BJ (cell line): ENCODE data around the gene ADCY3. TPM values are rescaled to one million over a fixed set of nuclear protein-coding genes. Genes with fewer than 3 reads are reported as not detected.

Experiments
- CTCF ChIA-PET: fragments of 350-600 bp; formaldehyde crosslinking; extraction: SDS; loops from one replicate; lab custom pipeline; 2021; ENCODE audit warnings: antibody characterized with exemption, inconsistent platforms; lab: Yijun Ruan, JAX
- POLR2A ChIA-PET: fragments of 300-600 bp; sonication (Branson Sonifier 250); formaldehyde crosslinking; extraction: SDS; loops from one replicate; lab custom pipeline; 2021; ENCODE audit warnings: antibody characterized with exemption; lab: Charles Lee
- DNase-seq: peaks from one replicate; pipeline ENCODE4 v3.0.0-alpha.2; 2011; ENCODE audit warnings: low read depth
- H3K27me3 ChIP-seq: 2 replicates; pipeline ENCODE4 v1.6.0; 2011; ENCODE audit warnings: low read length; ENCODE audit not compliant: control insufficient read depth, insufficient read depth
- H3K36me3 ChIP-seq: 2 replicates; pipeline ENCODE4 v1.5.1; 2011; ENCODE audit warnings: low read length; ENCODE audit not compliant: control insufficient read depth, insufficient read depth
- H3K4me3 ChIP-seq: 2 replicates; pipeline ENCODE4 v1.5.1; 2011; ENCODE audit warnings: low read depth, mild to moderate bottlenecking, control low read depth, low read length
- polyA plus RNA-seq: library from polyadenylated mRNA; depleted of rRNA; stranded (reverse); fragments of >200 nt; gene quantifications from 2 replicates; pipeline ENCODE4 v1.2.3, GENCODE V29; 2011
- TF ChIP-seq, protein P1 (sequence below): IDR thresholded peaks from 2 replicates; pipeline ENCODE4 v1.5.1; 2011; ENCODE audit warnings: low read depth, mild to moderate bottlenecking, control low read depth, inconsistent platforms, low read length, moderate library complexity; ENCODE audit not compliant: insufficient read depth

Gene ADCY3
- polyA plus RNA-seq, 1 experiment = 73.3 TPM

DNA sequence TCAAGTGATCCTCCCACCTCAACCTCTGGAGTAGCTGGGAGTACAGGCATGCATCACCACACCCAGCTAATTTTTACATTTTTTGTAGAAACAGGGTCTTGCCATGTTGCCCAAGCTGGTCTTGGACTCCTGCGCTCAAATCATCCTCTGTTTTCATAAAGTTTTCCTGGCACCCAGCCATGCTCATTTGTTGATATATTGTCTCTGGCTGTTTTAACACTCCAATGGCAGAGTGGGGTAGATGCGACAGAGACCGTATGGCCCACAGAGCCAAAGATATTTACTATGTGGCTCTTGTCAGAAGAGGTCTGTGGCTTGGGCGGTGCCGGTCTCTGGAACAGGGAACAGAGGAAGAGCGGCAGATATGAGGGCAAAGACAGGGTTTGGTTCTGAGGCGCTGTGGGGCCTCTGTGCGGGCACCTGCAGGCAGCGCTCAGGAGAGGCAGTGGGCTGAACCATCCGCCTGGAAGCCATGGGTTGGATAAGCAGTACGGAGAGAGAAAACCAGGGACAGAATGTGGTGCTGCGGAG is 76.6 kb downstream of the ADCY3 start:
- no peak for DNase-seq
- peaks cover 13% of the 10 kb centered on the region for H3K36me3 ChIP-seq
- no peak overlapping the region for H3K4me3 ChIP-seq
- ChIA-PET POLR2A (no interaction called here), CTCF (interaction anchor here (1.4 kb wide), 1 partner anchor 14 kb away, joined by 4 read pairs; no protein-coding TSS in a partner anchor)
- H3K27me3 ChIP-seq = no peaks in the 10 kb centered on the region
- TF ChIP-seq, protein P1, sequence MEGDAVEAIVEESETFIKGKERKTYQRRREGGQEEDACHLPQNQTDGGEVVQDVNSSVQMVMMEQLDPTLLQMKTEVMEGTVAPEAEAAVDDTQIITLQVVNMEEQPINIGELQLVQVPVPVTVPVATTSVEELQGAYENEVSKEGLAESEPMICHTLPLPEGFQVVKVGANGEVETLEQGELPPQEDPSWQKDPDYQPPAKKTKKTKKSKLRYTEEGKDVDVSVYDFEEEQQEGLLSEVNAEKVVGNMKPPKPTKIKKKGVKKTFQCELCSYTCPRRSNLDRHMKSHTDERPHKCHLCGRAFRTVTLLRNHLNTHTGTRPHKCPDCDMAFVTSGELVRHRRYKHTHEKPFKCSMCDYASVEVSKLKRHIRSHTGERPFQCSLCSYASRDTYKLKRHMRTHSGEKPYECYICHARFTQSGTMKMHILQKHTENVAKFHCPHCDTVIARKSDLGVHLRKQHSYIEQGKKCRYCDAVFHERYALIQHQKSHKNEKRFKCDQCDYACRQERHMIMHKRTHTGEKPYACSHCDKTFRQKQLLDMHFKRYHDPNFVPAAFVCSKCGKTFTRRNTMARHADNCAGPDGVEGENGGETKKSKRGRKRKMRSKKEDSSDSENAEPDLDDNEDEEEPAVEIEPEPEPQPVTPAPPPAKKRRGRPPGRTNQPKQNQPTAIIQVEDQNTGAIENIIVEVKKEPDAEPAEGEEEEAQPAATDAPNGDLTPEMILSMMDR = no peak

DNA sequence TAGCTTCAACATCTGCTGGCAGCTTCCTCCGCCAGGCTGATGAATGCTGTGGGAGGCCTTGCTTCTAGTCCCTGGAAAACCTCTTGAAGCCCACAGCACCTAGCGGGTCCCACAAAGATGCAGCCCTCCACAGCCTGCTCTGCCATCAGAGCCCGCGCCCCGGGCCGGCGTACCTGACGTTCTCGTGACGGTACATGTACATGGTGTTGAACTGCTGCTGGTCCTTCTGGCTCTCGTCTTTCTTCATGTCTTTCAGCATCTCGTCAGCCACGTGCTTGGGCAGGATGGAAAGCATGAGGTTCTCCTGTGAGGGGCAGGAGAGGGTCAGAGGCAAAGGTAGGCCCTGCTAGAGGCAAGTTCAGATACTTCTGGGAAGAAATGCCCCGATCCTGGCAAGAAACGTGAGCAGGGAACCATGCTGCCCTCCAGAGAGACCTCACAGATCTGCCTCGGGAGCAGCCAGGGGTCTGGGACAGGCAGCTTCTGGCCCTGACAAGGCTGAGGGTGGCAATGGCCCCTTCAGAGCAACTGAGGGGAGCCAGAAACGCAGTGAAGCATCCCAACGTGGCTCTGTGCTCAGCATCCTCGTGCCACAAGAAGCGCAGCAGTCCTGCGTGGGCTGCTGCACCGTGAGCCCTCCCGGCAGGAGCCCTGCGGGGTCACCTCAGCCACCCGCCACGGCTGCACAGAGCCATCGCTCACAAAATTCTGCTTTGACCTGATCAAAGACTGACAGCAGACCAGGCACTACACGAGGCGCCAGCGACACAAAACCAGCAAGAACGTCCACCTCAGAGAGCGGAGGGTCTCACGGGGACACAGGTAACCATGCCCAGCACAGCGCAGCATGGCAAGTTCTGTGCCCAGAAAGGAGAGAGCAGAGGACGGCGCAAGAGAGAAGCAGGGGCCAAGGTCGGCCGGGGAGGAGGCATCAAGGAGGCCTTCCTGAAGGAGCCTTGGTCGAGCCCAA is 77.7 kb downstream of the ADCY3 start:
- no peaks in the 10 kb centered on the region for H3K27me3 ChIP-seq
- ChIA-PET POLR2A (interaction anchor here (0.5 kb wide), 1 partner anchor 427 kb away, joined by 3 read pairs; no protein-coding TSS in a partner anchor), CTCF (interaction anchor here (1.8 kb wide), 1 partner anchor 13 kb away, joined by 4 read pairs; no protein-coding TSS in a partner anchor)
- TF ChIP-seq, protein P1 = no peak
- H3K36me3 ChIP-seq = peaks cover 13% of the 10 kb centered on the region
- no peak for DNase-seq
- H3K4me3 ChIP-seq = no peak overlapping the region

DNA sequence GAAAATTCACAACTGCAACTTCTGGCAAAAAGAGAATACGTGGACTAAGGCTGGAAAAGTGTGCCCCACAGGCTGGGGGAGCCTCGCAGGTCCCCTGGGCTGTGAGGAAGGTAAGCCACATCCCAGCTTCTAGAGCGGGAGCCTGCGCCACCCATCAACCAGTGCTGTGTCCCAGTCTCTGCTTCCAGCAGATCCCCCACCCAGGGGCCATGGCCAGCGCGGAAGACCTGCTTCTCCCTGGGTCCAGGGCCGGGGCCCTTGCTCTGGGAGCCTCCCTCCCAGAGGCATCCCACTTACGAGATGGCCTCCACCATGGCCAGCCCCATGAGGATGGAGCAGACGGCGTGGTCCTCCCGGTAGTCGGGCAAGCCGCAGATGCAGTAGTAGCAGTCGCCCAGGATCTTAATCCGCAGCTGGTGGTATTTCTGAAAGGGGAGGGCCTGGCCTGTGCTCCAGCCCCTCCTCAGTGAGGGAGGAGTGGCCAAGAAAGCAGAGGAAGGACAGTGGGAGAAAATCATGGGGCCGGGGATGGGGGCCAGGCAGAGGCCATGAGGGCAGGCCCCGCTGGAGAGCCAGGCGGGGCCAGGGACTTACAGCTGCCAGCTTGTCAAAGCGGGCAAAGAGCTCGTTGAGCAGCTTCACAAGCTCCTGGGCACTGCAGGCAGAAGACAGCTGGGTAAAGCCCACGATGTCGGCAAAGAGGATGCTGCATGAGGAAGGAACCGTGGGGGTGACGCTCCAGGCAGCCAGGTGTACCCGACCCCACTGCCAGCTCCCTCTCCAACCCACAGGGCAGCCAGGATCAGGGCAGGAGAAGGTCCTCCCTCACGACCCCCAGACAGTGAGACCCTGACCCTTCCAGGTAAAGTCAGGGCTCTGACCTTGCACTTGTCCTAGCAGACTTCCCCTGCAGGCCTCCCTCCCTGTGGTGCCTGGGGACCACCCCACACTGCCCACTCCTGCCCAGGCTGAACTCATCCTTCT is 78.8 kb downstream of the ADCY3 start:
- H3K27me3 ChIP-seq = no peaks in the 10 kb centered on the region
- POLR2A ChIA-PET = no interaction called here
- H3K36me3 ChIP-seq = peaks cover 17% of the 10 kb centered on the region
- TF ChIP-seq, protein P1 = no peak
- DNase-seq = no peak
- no peak overlapping the region for H3K4me3 ChIP-seq
- CTCF ChIA-PET = interaction anchor here (1.8 kb wide), 1 partner anchor 14 kb away, joined by 4 read pairs; no protein-coding TSS in a partner anchor

DNA sequence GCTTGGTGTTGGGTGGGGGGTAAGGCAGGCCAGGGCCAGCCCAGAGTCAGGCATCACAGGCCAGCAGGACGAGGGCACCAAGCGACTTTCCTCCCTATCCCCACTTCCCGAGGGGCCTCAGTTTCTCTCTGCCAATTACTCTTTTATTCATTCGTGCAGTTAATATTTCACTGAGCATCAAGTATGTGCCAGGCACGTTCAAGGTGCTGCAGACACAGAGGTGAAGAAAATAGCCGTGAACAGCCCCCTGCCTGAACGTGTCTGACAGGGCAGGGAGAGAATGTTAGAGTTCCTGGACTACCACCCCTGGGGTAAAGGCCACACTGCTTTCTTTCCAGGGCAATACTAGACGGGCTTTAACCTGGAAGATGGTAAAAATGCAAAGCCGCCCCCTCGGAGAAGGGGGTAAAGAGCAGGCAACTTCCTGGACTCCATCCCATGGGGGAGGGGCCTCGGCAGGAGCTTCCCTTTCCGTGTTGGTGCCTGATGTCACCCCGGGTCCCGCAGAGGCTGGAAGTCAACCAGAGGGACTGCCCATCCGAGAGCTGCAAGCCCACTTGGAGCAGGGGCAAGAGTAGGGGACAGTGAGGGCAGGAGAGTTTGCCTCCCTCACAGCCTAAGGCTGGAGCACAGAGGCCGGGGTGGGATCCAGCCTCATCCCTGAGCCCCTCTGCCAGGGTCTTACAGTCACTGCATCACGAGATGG is 79.7 kb downstream of the ADCY3 start:
- Histone ChIP-seq H3K4me3 (no peak overlapping the region), H3K36me3 (peaks cover 19% of the 10 kb centered on the region), H3K27me3 (no peaks in the 10 kb centered on the region)
- DNase-seq = no peak
- TF ChIP-seq, protein P1 = no peak
- ChIA-PET POLR2A (no interaction called here), CTCF (interaction anchor here (1.8 kb wide), 1 partner anchor 15 kb away, joined by 4 read pairs; no protein-coding TSS in a partner anchor)
